GM23338 (cell line): ENCODE measurements around the gene NUMB.

ENCODE experiments used
- EZH2 ChIP-seq: fragments of 200-600 bp; sonication (generic); IDR thresholded peaks from one replicate; pipeline ENCODE4 v1.8.0; 2017; ENCODE audit warnings: antibody characterized with exemption, mild to moderate bottlenecking, low read depth; ENCODE audit not compliant: unreplicated experiment
- POLR2AphosphoS5 ChIP-seq: IDR thresholded peaks from 2 replicates; pipeline ENCODE4 v1.6.1; 2016; ENCODE audit warnings: antibody characterized with exemption, low read depth
- TF ChIP-seq, protein P1 (sequence below), 2 experiments: fragments of 200-600 bp in 1 of 2; sonication (generic) in 1 of 2; conservative IDR thresholded peaks; 2 replicates each; pipeline versions ENCODE4 v1.5.1 to v1.6.1; 2016 to 2017; ENCODE audit warnings: antibody characterized with exemption in 2 of 2, low read depth in 2 of 2, mild to moderate bottlenecking in 2 of 2, moderate library complexity in 1 of 2

DNA sequence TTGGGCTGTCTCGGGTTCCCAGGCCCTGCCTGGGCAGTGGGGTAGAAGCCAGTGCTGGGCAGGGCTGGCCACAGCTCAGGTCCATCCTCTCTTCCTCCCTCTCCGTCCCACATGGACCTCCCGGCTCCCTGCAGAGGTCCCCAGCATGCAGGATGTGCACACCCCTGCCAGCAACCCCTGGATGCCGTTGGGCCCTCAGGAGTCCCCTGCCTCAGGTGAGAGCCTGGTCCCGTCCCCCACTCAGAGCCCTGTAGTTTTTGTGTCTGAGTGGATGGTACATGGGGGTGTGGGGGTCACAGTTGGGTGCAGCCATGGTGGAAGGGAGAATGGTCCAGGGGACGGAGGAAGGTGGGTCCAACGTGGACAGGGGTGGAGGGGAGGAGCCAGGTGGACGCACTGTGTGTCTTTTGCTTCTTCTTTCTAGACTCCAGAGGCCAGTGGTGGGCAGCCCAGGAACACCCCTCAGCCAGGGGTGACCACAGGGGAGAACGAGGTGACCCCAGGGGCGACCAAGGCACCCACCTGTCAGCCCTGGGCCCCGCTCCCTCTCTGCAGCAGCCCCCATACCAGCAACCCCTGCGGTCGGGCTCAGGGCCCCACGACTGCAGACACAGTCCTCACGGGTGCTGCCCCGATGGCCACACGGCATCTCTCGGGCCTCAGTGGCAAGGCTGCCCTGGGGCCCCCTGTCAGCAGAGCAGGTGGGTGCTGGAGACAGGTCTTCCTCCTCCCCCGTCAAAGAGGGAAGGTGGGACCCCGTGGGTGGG, 199.3 kb downstream of the NUMB start:
- TF ChIP-seq, protein P1, sequence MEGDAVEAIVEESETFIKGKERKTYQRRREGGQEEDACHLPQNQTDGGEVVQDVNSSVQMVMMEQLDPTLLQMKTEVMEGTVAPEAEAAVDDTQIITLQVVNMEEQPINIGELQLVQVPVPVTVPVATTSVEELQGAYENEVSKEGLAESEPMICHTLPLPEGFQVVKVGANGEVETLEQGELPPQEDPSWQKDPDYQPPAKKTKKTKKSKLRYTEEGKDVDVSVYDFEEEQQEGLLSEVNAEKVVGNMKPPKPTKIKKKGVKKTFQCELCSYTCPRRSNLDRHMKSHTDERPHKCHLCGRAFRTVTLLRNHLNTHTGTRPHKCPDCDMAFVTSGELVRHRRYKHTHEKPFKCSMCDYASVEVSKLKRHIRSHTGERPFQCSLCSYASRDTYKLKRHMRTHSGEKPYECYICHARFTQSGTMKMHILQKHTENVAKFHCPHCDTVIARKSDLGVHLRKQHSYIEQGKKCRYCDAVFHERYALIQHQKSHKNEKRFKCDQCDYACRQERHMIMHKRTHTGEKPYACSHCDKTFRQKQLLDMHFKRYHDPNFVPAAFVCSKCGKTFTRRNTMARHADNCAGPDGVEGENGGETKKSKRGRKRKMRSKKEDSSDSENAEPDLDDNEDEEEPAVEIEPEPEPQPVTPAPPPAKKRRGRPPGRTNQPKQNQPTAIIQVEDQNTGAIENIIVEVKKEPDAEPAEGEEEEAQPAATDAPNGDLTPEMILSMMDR (conservative IDR thresholded peaks at IDR 0.05; ENCODE audit: low read depth in 2 of 2), result no peak
- no peak for TF ChIP-seq EZH2
- no peak for TF ChIP-seq POLR2AphosphoS5
